Mesothelial cell of epicardium (in vitro differentiated cells): ENCODE results near the gene AGBL1. TPM values are rescaled to one million over a fixed set of nuclear protein-coding genes. Genes with fewer than 3 reads are reported as not detected.

Experiments
- DNase-seq, 2 experiments: peaks; one replicate each; pipeline ENCODE4 v3.0.0; 2021; ENCODE audit warnings: low spot score in 2 of 2; ENCODE audit not compliant: unreplicated experiment in 2 of 2
- H3K27ac Mint-ChIP-seq: 2 replicates; pipeline ENCODE4 v1.8.0; 2021; ENCODE audit warnings: mixed read lengths
- H3K27me3 Mint-ChIP-seq: 2 replicates; pipeline ENCODE4 v1.8.0; 2021; ENCODE audit warnings: low read depth, mixed read lengths
- H3K36me3 Mint-ChIP-seq: 2 replicates; pipeline ENCODE4 v1.8.0; 2021; ENCODE audit warnings: mixed read lengths
- H3K4me1 Mint-ChIP-seq: 2 replicates; pipeline ENCODE4 v1.8.0; 2021; ENCODE audit warnings: mixed read lengths
- H3K4me3 Mint-ChIP-seq: 2 replicates; pipeline ENCODE4 v1.8.0; 2021; ENCODE audit warnings: mild to moderate bottlenecking, moderate library complexity, mixed read lengths
- H3K9me3 Mint-ChIP-seq: 2 replicates; pipeline ENCODE4 v1.8.0; 2021; ENCODE audit warnings: mixed read lengths
- CTCF ChIP-seq: fragments of 200-600 bp; sonication (generic); IDR thresholded peaks from one replicate; pipeline ENCODE4 v1.5.0; 2021; ENCODE audit warnings: antibody characterized with exemption; ENCODE audit not compliant: unreplicated experiment
- total RNA-seq: library from RNA; stranded (reverse); gene quantifications from 3 replicates; pipeline ENCODE4 v1.2.1, GENCODE V29; 2021

Gene AGBL1
- total RNA-seq, 1 donor from 2014 or later, result not detected

GRCh38 chr15:86267892-86268291 lies 188.2 kb downstream of the AGBL1 start:
- no peak for TF ChIP-seq CTCF
- DNase-seq, result no peak
- H3K27ac Mint-ChIP-seq, result no peak overlapping the region
- H3K36me3 Mint-ChIP-seq, result no peaks in the 10 kb centered on the region
- H3K4me1 Mint-ChIP-seq, result peaks cover 2% of the 10 kb centered on the region
- H3K4me3 Mint-ChIP-seq, result no peak overlapping the region
- peaks cover 17% of the 10 kb centered on the region for H3K27me3 Mint-ChIP-seq
- no peaks in the 10 kb centered on the region for H3K9me3 Mint-ChIP-seq

GRCh38 chr15:86268558-86268957 lies 188.9 kb downstream of the AGBL1 start:
- H3K27me3 Mint-ChIP-seq, result peaks cover 20% of the 10 kb centered on the region
- peaks cover 2% of the 10 kb centered on the region for H3K4me1 Mint-ChIP-seq
- DNase-seq, result no peak
- TF ChIP-seq CTCF, result no peak
- H3K27ac Mint-ChIP-seq, result no peak overlapping the region
- no peaks in the 10 kb centered on the region for H3K9me3 Mint-ChIP-seq
- no peak overlapping the region for H3K4me3 Mint-ChIP-seq
- H3K36me3 Mint-ChIP-seq, result no peaks in the 10 kb centered on the region

GRCh38 chr15:86273309-86273708 lies 193.6 kb downstream of the AGBL1 start:
- H3K27ac Mint-ChIP-seq, result no peak overlapping the region
- H3K27me3 Mint-ChIP-seq, result peaks cover 30% of the 10 kb centered on the region
- H3K4me3 Mint-ChIP-seq, result no peak overlapping the region
- no peaks in the 10 kb centered on the region for H3K36me3 Mint-ChIP-seq
- H3K9me3 Mint-ChIP-seq, result no peaks in the 10 kb centered on the region
- TF ChIP-seq CTCF, result no peak
- DNase-seq, result no peak
- no peaks in the 10 kb centered on the region for H3K4me1 Mint-ChIP-seq

GRCh38 chr15:86275361-86275760 lies 195.7 kb downstream of the AGBL1 start:
- H3K4me1 Mint-ChIP-seq, result no peaks in the 10 kb centered on the region
- no peak overlapping the region for H3K4me3 Mint-ChIP-seq
- H3K27ac Mint-ChIP-seq, result no peak overlapping the region
- H3K36me3 Mint-ChIP-seq, result no peaks in the 10 kb centered on the region
- TF ChIP-seq CTCF, result no peak
- H3K27me3 Mint-ChIP-seq, result peaks cover 32% of the 10 kb centered on the region
- H3K9me3 Mint-ChIP-seq, result no peaks in the 10 kb centered on the region
- no peak for DNase-seq

- TF ChIP-seq CTCF, result no peak
- H3K9me3 Mint-ChIP-seq, result no peaks in the 10 kb centered on the region
- H3K4me1 Mint-ChIP-seq, result no peaks in the 10 kb centered on the region
- no peaks in the 10 kb centered on the region for H3K36me3 Mint-ChIP-seq
- DNase-seq, result no peak
- H3K27ac Mint-ChIP-seq, result no peak overlapping the region
- H3K4me3 Mint-ChIP-seq, result no peak overlapping the region
- H3K27me3 Mint-ChIP-seq, result peaks cover 26% of the 10 kb centered on the region
Observed at GRCh38 chr15:86278586-86278985, 198.9 kb downstream of the AGBL1 start.

GRCh38 chr15:86284635-86285034 lies 205.0 kb downstream of the AGBL1 start:
- TF ChIP-seq CTCF, result no peak
- H3K36me3 Mint-ChIP-seq, result no peaks in the 10 kb centered on the region
- no peak overlapping the region for H3K27ac Mint-ChIP-seq
- DNase-seq, result no peak
- peaks cover 6% of the 10 kb centered on the region for H3K9me3 Mint-ChIP-seq
- H3K27me3 Mint-ChIP-seq, result peaks cover 4% of the 10 kb centered on the region
- no peak overlapping the region for H3K4me3 Mint-ChIP-seq
- H3K4me1 Mint-ChIP-seq, result no peaks in the 10 kb centered on the region
